GM19324 (cell line): ENCODE results near the gene PSMB1.
"Not testable (repeated sequence)": the region's sequence is repeated elsewhere in the genome, so short reads cannot be mapped to it uniquely, and the experiment has no call there.

Experiments
- ATAC-seq: cut with Tn5 transposase; IDR thresholded peaks from one replicate; pipeline ENCODE4 v1.9.1; 2021; ENCODE audit warnings: mild to moderate bottlenecking, moderate library complexity; ENCODE audit not compliant: unreplicated experiment, low FRiP score

Gene PSMB1

GRCh38 chr6:170504479-170504878, 48.6 kb downstream of the PSMB1 start:
- ATAC-seq: no peak

- no peak for ATAC-seq
Observed at GRCh38 chr6:170503414-170503761, 49.7 kb downstream of the PSMB1 start.

GRCh38 chr6:170502733-170503413, 50.2 kb downstream of the PSMB1 start:
- not testable (repeated sequence) for ATAC-seq

- ATAC-seq: not testable (repeated sequence)
Observed at GRCh38 chr6:170502268-170502667, 50.8 kb downstream of the PSMB1 start.

- ATAC-seq: no peak
Observed at GRCh38 chr6:170500955-170501590, 52.0 kb downstream of the PSMB1 start.

- ATAC-seq: no peak
Observed at GRCh38 chr6:170497841-170498301, 55.2 kb downstream of the PSMB1 start.

- no peak for ATAC-seq
Observed at GRCh38 chr6:170493354-170493753, 59.8 kb downstream of the PSMB1 start.

GRCh38 chr6:170490259-170490658, 62.8 kb downstream of the PSMB1 start:
- ATAC-seq: no peak

GRCh38 chr6:170489836-170490235, 63.3 kb downstream of the PSMB1 start:
- ATAC-seq: no peak

- ATAC-seq: no peak
Observed at GRCh38 chr6:170487707-170488329, 65.3 kb downstream of the PSMB1 start.

- ATAC-seq: no peak
Observed at GRCh38 chr6:170485159-170485558, 67.9 kb downstream of the PSMB1 start.
